Effector CD8-positive, alpha-beta T cell (primary cell): ENCODE results near the gene AHRR.
A peak's percentile ranks its signal among the peaks of the same experiment; 100 is the strongest.
"Not testable (repeated sequence)": the region's sequence is repeated elsewhere in the genome, so short reads cannot be mapped to it uniquely, and the experiment has no call there.

Experiments used
- DNase-seq: peaks from one replicate; lab custom pipeline; 2025; lab: John Stamatoyannopoulos, UW

Gene AHRR

DNA sequence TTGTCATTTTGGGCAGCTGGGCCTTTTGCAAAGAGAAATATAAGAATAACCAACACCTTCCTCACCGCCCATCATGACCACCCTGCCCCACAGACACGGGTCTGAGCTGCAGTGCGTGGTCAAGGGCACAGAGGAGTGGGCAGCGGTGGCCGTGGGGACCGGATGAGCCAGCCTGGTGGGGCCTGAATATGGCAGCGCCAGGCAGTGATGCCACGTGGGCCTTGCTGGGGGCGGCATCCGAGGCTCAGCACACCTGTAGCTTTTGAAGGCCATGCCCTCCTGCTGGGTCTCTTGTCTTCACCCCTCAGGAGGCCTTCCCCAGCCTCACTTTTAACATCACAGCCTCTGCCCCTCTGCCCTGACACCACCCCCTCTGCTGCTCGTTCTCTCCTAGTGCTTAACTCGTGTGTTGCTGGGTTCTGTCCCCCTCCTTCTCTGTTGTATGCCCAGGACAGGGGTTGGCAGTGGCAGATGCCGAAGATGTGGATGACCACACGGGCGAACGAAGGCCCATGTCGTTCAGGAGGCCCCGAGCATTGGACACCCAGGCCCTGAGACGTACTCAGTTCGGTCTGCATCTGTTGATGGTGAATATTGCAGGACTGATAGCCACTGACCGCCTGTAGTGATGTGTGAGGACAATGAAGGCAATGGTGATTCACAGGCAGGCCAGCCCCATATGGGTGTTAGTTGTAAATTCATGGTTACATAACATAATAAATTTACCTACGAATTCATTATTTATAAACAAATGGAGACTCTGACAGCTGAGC, 46.0 kb downstream of the AHRR start:
- no peak for DNase-seq

DNA sequence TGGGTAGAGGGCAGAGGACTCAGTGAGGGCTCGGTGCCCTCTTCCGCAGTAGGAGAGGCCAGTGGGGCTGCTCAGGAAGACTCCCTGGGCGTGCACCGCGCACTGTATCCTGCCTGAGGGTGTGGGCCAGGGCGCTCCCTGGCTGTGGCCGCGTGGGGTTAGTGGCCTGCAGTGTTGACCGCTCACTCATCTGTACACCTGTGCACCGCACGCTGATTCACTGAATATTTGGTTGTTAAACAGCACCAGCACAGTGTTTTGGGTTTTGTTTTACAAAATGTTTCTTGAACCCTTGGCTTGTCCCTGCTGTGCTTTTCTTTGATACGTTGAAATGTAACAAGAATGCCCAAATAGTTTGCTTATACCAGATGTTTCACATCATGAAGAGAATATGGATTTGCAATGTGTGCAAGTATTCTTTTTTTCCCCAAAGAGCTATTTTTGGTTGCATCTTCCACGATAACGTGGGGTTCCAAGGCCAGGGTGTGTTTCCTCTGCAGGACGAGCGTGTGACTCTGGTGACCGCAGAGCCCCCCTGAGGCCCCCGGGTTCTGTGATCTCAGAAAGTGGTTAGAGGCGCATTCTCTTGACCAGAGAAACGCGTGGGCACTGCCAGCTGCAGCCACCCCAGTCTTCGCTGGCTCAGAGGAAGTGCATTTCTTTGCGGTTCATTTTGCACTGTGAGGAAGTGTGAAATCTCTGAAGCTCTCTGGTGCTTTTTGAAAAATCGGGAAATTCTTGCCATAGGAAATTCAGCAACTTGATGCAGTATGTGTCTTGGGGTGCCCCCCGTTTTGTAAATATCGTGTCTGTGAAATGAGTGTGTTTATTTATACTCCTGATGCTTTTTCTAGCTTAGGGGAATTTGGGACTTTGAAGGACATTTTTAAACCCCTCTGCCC, 46.9 kb downstream of the AHRR start:
- no peak for DNase-seq

DNA sequence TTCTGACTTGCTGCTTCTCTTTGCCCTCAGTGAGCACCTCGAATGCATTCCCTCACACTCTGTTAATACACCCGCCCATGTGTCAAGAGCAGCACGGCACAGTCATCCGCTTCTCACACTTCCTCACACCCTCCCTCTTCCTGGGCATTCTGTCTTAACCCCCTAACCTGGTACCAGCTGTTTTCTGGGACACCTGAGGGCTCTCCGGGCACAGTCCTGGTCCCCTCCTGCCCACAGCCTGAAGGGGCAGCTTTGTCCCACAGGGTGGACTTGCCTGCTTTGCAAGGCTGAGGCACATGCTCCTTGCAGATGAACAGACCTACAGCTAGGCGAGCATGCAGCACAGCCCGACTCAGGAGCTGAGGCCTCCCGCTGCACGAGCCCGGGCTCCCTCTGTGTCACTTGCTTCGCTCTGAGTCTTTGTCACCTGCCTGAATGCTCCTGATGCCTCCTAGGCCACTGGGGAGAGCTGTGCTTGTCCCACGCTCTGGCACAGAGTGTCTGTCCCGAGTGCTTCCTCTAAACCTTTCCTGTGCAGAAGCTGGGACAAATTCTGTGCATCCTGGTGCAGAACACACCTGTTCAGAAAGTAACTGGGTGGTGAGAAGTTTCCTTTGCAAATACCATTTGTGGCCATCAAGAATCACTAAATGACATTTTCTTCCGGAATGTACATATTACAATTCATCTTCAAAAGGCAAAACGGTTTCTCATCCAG, 47.8 kb downstream of the AHRR start:
- DNase-seq: no peak

DNA sequence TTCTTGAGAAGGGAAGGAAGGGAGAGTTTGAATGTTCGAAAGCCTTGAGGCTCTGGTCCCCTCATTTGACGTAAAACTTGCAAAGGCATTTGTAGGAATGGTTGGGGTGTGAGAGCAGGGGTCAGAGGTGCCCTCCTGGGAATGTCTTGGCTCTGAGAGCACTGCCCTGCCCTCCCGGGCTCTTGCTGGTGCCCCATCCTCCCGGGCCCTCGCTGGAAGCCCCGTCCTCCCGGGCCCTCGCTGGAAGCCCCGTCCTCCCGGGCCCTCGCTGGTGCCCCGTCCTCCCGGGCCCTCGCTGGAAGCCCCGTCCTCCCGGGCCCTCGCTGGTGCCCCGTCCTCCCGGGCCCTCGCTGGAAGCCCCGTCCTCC, 48.3 kb downstream of the AHRR start:
- DNase-seq: not testable (repeated sequence)

DNA sequence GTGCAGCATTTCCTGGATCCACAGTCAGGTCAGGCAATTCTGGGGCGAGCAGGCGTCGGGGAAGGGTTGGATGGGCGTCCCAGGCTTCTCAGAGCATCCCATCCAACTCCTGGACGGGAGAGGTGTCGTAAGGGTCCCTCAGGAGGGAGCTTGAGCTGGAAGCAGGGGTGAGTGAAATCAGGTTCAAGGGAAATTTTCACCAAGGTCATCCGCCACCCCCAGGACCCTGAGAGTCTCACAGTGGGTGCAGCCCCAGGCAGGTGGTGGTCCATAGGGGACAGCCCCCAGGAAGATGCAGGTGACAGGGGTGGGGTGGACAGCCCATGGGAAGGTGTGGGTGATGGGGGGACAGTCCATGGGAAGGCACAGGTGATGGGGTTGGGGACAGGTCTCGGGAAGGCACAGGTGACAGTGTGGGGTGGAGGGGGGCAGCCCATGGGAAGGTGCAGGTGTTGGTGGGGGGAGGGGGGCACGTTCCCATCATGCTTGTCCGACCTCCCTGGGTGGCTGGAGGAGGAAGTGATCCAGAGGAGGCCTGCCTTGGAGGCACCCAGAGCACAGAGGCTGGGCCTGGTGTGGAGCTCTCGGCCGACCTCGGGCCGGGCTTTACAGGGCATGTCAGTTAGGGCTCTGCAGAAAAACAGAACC, 48.9 kb downstream of the AHRR start:
- DNase-seq: no peak

DNA sequence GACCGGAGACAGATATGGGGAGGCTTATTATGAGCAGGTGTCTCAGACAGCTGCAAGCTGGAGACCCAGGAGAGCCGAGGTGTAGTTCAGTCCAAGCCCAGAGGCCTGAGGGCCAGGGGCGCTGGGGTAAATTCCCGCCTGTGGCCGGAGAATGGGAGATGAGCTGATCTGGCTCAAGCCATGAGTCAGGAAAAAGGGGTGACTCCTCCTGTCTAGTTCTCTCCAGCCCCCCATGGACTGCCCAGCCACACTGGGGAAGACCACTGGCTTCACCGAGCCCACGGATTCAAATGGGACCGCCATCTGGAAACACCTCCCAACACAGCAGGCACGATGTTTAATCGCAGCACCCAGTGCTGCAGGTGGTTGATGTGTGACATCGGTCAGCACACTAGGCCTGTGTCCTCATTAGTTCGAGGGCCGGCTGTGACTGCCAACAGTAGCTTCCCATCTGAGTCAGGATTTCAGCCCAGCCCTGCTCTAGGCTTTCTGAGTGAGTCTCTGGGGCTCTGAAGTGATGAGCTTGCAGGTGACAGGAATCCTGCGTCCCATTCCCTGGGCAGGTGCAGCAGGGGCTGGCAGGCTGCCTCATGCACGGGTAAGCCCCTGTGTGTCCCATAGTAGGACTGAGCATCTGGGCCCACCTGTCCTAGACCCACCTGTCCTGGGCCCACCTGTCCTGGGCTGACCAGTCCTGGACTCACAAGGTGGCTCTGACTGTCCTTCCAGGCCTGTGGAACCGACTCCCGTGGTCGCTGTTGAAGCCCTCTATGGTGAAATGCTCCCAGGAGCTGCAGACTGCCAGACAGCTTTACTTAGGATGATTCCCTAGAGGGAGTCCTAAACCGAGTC, 49.7 kb downstream of the AHRR start:
- DNase-seq: no peak

GRCh38 chr5:371811-372555, 50.5 kb downstream of the AHRR start:
- no peak for DNase-seq

DNA sequence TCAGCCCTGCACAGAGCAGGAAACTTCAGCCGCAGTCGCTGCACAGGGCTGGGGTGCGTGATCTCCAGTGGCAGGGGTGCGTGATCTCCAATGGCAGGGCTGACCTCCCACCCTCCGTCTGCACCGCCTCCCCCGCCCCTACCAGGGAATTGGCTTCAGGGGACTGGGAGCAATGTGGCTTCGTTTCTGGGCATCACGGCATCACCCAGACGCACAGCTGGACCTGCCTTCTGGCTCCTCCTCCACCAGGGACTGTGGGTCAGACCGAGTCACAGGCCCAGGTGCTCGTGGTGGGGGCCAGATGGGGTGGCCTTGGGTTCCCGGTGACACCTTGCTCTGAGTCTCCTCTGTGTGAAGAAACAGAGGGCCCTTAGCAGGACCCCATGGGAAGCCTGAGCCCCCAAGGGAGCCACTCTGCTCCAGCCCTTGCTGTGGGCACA, 51.1 kb downstream of the AHRR start:
- DNase-seq: no peak

GRCh38 chr5:372996-373709, 51.6 kb downstream of the AHRR start:
- DNase-seq: no peak

DNA sequence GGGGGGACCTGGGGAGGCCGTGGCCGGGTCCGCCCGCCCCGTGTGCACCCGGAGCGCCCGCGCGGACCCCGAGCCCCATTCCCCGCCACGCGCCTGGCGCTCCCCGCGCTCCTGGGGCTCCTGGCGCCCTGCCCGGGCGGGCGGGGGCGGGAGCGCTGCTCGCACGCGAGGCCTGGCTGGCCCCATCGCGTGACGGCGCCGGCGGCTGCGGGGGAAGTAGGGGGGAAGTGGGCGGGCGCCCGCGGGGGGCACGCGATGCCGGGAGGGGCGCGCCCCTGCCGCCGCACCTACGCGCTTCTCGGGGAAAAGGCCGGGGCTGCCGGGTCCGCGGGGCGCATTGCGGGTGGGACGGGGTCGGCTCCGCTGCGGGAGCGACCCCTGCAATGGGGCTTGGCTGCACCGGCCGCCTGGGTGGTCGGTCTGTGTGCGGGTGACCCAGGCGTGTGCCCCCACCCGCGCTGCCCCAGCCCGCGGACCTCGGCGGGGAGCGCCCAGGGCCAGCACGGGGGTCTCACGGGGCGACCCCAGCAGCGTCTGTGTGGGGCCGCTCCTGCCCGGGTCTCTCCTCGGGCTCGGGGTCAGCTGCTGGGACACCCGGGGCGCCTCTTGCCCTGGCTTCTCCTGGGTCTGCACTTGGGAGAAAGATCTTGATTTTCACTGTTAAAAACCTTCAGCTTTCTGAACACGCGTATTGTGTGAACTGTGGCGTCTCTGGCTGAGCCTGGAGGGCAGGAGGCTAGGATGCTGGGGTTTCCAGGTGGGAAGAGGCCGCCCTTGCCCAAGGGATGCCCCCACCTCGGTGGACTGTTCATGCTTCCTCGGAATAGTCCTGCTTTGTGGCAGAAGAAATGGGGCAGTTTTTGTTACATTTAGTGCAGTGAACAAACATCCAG, 52.4 kb downstream of the AHRR start:
- peak; percentile 39 for DNase-seq

DNA sequence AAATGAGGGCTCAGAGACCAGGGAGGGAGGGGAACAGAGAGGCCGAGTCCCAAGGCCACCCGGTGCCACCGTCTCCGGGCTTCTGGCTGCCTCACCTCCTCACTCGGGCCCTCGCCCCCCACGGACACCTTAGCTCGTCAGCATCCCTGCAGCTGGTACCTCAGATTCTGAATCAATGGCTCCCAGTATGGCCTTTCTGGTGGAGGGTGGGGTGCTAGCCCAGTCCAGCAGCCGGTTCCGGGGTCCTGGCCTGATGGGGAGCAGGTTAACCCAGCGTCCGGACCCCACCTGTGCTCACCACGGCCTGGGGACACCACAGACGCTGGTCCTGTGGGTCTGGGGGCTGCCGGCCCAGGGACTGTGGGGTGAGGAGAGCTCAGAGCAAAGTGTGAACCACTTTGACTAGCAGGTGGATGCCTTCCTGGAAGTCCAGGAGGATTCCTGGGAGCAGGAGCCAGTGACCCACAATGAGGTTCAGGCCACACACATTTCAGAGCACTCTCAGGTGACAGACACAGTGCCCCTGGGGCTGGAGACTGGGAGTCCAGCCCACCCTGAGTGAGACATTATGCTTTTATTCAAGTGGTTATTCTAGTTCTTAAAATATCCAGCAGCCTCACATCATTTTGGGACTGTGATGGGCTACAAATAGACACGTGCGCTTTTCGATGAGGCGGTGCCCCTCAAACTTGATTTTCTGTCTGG, 53.3 kb downstream of the AHRR start:
- no peak for DNase-seq

DNA sequence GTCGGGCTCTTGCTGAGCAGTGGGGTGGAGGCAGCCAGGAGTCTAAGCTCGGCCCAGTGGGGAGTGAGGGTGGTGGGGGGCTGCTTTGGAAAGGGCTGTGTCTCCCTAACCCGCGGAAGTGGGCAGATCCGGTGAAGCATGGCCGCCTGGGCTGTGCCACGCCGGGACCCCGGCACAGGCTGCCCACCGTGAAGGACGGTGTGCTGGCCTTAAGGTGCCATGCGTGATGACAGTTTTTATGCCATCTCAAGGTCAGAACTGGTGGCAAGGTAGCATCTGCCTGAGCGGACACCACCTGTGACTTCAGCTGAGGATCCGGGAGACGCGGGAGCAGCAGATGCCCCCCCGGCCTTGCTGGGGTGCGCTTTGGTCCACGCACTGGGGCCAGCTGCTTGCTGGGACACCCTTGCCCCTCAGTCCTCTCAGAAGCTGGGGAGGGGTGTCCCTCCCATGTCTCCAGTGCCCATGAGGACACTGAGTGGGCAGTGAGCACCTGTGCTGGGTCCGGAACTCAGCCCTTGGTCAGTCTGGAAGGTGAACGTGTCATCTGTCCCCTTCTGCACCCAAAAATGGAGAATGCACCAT, 53.9 kb downstream of the AHRR start:
- no peak for DNase-seq

DNA sequence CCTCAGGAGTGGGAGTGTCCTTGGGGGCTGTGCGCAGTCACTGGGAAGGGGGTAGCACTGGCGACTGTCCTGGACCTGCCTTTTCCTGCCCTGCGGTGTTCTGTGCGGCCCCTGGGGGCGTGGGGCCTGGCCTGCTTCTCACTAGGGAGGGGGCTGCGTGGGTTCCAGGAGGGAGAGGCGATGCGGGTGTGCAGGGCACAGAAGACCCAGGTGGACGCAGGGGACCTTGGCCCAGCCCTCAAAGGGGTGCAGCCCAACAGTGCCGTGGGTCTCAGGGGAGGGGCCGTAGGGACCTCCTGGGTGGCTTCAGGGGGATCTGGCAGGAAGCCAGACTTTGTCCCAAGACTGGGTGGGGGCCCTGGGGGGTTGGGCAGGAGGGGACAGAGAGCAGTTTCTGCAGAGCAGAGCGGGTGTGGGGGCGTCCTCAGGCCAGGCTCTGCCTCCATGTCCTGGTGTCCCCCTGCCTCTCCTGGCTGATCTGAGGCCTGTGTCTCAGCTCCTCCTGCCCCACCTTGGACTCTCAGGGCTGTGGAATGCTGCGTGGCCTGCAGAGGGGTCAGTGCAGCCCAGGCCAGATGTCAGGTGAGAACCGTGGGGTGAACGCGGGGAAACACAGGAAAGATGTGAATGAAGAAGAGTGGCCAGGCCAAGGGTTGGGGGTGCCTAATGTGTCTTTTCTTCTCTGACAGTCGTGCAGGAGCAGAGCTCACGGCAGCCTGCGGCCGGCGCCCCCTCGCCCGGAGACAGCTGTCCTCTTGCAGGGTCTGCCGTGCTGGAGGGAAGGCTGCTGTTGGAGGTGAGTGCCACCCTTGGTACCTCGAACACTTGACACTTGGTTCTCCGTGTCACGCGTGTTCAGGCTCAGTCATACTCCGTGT, 54.6 kb downstream of the AHRR start:
- no peak for DNase-seq

DNA sequence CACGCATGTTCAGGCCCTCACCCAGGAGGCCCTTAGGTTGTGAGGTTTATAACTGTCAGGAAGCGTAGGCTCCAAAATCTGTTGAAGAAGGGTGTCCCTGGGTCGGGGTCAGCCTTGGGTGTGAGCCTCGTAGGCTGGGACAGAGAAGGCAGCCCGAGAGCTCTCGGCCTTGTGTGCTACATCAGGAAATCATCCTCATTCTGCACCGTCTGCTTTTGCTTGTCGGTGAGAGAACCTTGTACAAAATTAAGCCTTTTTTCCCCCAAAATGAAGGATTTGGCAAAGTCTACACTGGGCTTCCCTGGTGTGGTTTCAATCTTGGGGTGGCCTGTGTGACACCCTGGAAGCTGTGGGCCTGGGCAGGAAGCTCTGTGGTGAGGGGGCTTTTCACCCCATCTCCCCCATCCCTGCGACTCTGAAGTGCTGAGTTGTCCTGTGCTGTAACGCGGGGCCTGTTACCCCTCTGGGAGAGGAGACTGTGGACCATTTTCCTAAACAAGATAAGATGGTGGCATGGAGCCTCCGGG, 55.3 kb downstream of the AHRR start:
- DNase-seq: no peak

DNA sequence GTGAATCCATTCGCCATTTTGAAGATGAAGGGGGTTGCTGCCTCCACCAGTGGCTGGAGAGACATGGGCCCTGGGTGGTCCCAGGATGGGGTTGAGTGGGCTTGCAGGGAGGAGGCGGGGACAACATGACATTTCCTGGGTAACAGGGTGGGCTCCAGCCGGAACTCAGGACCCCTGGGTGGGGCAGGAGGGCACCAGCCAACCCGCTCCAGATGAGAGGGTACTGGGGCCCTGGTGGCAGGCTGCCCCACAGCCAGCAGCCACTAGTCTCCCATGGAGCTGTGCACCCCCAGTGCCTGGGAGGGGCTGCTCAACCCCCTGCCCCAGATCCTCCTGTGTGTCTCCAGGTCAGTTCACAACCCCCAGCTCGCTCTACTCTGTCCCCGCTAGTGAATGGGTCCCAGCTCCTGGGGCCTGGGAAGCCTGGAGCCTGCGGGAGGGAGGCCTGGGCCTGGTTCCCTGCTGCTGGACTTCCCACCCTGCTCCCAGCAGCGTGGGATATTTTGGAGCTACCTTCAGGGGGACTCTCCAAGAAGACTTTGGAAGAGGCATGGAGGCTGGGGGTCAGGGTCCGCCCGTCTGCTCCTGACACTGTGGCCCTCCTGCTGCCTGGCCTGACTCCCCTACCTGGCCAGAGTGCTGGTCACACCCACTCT, 55.9 kb downstream of the AHRR start:
- DNase-seq: no peak
